ENCODE results near the gene ANKIB1.
"Not testable (repeated sequence)": the region's sequence is repeated elsewhere in the genome, so short reads cannot be mapped to it uniquely, and the experiment has no call there.

Gene ANKIB1

DNA sequence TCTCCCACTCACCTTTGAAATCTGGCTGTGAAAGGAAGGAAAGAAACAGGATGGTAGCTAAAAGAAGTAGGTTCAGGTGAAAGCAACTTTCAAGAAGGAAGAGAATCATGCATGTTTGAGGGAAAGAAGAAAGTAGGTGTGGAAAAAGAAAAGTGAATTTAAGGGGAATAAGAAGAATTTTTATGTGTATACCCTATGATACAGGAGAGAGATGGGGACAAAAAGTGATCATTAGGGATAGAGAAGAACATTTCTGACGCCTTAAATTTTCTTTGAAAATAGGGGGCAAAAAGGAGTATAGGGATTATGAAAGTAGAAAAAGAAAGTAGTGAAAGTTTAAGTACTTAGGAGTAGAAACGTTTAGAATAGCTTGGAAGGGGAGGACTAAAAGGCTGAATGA, 15.2 kb upstream of the ANKIB1 start:
- TF ChIP-seq POLR2AphosphoS5 (IDR thresholded peaks at IDR 0.05; ENCODE audit: borderline replicate concordance, low read depth, low read length) (no peak), FOXP2 (optimal IDR thresholded peaks at IDR 0.05; ENCODE audit: control extremely low read depth, extremely low read length, insufficient read depth) (no peak), EZH2 (IDR thresholded peaks at IDR 0.05) (no peak)
- DNase-seq (ENCODE audit: low read depth, low spot score), result no peak
- no peak overlapping the region for H3K27ac ChIP-seq
- no peak overlapping the region for H3K4me3 ChIP-seq
- H3K36me3 ChIP-seq (ENCODE audit: insufficient read depth, low read length), result peaks cover 72% of the 10 kb centered on the region
- H3K9ac ChIP-seq (ENCODE audit: insufficient read length), result no peak overlapping the region
- no peaks in the 10 kb centered on the region for H3K9me3 ChIP-seq (ENCODE audit: low read depth, low read length)

DNA sequence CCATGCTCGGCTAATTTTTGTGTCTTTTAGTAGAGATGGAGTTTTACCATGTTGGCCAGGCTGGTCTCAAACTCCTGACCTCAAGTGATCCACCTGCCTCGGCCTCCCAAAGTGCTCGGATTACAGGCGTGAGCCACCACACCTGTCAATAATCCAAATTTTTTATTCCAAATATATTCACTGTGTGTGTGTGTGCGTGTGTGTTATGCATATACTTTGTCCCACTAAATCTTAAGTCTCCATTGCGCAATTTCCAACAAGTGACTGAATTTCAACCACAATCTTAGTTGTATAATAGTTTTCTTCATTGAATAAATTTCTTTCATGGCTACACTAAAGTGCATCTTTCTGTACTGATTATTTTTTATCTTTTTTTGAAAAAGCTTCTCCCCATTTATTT, 2.8 kb upstream of the ANKIB1 start:
- Histone ChIP-seq H3K4me3 (no peak overlapping the region), H3K9ac (ENCODE audit: insufficient read length) (no peak overlapping the region), H3K36me3 (ENCODE audit: insufficient read depth, low read length) (peaks cover 40% of the 10 kb centered on the region), H3K9me3 (ENCODE audit: low read depth, low read length) (no peaks in the 10 kb centered on the region), H3K27ac (no peak overlapping the region)
- TF ChIP-seq EZH2 (IDR thresholded peaks at IDR 0.05) (no peak), FOXP2 (optimal IDR thresholded peaks at IDR 0.05; ENCODE audit: control extremely low read depth, extremely low read length, insufficient read depth) (no peak), POLR2AphosphoS5 (IDR thresholded peaks at IDR 0.05; ENCODE audit: borderline replicate concordance, low read depth, low read length) (no peak)
- no peak for DNase-seq (ENCODE audit: low read depth, low spot score)

DNA sequence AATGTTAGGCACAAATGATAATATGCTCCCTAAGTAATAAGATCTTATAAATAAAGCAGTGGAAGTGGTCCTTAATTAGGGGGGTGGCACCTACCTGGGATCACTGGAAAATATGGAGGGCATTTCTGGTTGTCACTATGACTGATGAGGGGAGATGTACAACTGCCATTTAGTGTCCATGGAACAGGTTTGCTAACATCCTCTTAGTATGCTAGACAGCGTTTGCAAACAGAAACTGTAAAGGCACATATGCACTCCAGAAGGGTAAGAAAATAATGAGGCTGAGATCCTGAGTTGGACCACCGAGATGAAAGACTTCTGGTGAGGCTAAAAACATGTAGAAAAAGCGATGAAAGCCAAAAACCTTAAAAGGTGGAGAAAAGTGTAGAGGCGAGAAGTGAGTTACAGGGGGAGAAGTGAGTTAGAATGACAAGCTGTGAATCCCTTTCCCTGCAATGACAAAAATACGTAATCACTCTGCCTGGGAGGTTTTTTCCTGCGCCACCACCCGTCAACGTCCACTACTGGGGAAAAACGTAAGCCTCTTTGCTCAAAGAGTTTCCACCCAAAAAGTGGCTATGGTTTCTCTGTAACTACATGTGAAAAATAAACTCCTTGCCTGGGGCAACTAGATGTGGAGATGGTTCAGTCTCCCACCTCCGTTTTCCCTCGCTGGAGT, 827 bp upstream of the ANKIB1 start:
- peak overlapping the region; percentile 90 for H3K9ac ChIP-seq (ENCODE audit: insufficient read length)
- H3K4me3 ChIP-seq, result peak overlapping the region; percentile 86
- H3K27ac ChIP-seq, result peak overlapping the region; percentile 72; the same call in 1 of the 2 replicates
- H3K36me3 ChIP-seq (ENCODE audit: insufficient read depth, low read length), result peaks cover 22% of the 10 kb centered on the region
- TF ChIP-seq EZH2 (IDR thresholded peaks at IDR 0.05), result no peak
- no peak for TF ChIP-seq POLR2AphosphoS5 (IDR thresholded peaks at IDR 0.05; ENCODE audit: borderline replicate concordance, low read depth, low read length)
- TF ChIP-seq FOXP2 (optimal IDR thresholded peaks at IDR 0.05; ENCODE audit: control extremely low read depth, extremely low read length, insufficient read depth), result no peak
- DNase-seq (ENCODE audit: low read depth, low spot score), result no peak
- H3K9me3 ChIP-seq (ENCODE audit: low read depth, low read length), result no peaks in the 10 kb centered on the region

DNA sequence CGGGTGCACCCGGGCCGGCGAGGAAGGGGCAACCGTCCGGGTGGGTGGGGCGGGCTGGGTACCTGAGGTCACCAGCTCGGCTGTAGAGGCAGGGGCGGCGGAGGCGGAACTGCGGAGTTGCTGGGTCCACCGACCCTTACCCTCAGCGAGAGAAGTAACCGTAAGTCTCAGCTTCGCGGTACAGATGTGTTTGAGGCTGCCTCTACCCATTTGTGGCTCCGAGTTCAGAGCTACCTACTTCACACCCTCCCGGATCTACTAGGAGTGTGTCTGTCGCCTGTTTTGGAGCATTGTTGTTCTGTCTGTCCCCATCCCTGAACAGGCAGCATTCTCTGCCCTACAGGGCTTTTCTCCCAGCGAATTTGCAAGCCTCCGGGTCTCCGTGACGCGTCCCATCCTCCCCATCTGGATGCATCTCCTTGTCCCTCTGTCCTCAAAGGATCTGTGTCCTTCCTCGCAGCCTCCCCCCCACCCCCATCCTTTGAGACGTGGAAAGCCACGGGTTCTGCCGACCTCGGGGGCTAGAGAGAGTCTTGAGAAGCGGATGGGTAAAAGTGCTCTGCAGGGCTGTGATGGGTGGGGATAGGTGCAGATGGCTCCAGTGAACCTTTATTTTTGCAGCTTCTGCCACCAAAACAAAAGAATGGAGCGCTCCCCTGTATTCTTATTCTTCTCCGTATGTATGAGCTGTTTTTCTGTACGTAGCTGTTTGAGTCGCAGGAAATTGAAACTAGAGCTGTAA, 757 bp downstream of the ANKIB1 start:
- Histone ChIP-seq H3K9ac (ENCODE audit: insufficient read length) (peak overlapping the region; percentile 90), H3K4me3 (peak overlapping the region; percentile 86), H3K9me3 (ENCODE audit: low read depth, low read length) (no peaks in the 10 kb centered on the region), H3K36me3 (ENCODE audit: insufficient read depth, low read length) (peaks cover 9% of the 10 kb centered on the region), H3K27ac (no peak overlapping the region)
- DNase-seq (ENCODE audit: low read depth, low spot score), result no peak
- TF ChIP-seq POLR2AphosphoS5 (IDR thresholded peaks at IDR 0.05; ENCODE audit: borderline replicate concordance, low read depth, low read length), result no peak
- TF ChIP-seq EZH2 (IDR thresholded peaks at IDR 0.05), result no peak
- no peak for TF ChIP-seq FOXP2 (optimal IDR thresholded peaks at IDR 0.05; ENCODE audit: control extremely low read depth, extremely low read length, insufficient read depth)

DNA sequence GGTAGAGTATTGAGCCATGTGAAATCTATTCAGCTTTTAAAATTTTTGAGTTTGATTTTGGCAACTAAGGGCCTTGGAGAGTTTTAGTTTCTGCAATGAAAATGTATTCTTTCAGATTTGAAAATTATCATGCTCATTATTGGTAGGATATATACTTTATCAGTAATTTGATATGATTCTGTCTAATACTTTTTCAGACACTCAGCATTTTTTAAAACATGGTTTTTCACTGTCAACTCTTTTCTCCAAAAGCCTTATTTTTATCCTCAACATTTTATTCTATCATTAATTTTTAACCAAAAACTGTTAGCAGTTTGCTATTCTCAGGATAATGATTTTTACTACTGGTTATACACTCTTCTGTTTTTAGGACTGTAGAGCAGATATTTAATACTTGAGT, 4.8 kb downstream of the ANKIB1 start:
- Histone ChIP-seq H3K4me3 (no peak overlapping the region), H3K27ac (0 out of 2 replicates have a peak overlapping the region, but pooled peaks have one; percentile 45), H3K36me3 (ENCODE audit: insufficient read depth, low read length) (peaks cover 20% of the 10 kb centered on the region), H3K9ac (ENCODE audit: insufficient read length) (no peak overlapping the region), H3K9me3 (ENCODE audit: low read depth, low read length) (no peaks in the 10 kb centered on the region; the same call in 1 of the 2 replicates)
- no peak for DNase-seq (ENCODE audit: low read depth, low spot score)
- no peak for TF ChIP-seq POLR2AphosphoS5 (IDR thresholded peaks at IDR 0.05; ENCODE audit: borderline replicate concordance, low read depth, low read length)

DNA sequence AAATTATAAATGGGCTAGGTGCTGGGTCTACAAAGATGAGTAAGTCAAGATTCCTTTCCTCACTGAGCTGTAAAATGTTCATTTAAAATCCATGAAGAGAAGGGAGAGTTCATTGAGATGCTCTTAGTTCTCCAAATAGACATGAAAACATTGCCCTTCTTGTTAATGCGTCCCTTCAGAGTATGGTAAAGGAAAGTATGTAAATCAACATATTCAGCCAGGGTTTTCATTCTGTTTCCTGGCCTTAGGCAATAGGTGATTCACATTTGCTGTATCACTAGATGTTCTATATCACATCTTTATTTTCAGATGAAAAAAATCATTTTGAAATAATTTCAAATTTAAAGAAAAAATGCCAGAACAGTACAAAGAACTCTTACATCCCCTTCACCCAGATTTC, 5.4 kb downstream of the ANKIB1 start:
- no peak overlapping the region for H3K9ac ChIP-seq (ENCODE audit: insufficient read length)
- TF ChIP-seq POLR2AphosphoS5 (IDR thresholded peaks at IDR 0.05; ENCODE audit: borderline replicate concordance, low read depth, low read length) (no peak), EZH2 (IDR thresholded peaks at IDR 0.05) (no peak), FOXP2 (optimal IDR thresholded peaks at IDR 0.05; ENCODE audit: control extremely low read depth, extremely low read length, insufficient read depth) (no peak)
- H3K36me3 ChIP-seq (ENCODE audit: insufficient read depth, low read length), result peaks cover 20% of the 10 kb centered on the region
- H3K27ac ChIP-seq, result no peak overlapping the region
- no peaks in the 10 kb centered on the region; the same call in 1 of the 2 replicates for H3K9me3 ChIP-seq (ENCODE audit: low read depth, low read length)
- no peak overlapping the region for H3K4me3 ChIP-seq
- DNase-seq (ENCODE audit: low read depth, low spot score), result no peak

DNA sequence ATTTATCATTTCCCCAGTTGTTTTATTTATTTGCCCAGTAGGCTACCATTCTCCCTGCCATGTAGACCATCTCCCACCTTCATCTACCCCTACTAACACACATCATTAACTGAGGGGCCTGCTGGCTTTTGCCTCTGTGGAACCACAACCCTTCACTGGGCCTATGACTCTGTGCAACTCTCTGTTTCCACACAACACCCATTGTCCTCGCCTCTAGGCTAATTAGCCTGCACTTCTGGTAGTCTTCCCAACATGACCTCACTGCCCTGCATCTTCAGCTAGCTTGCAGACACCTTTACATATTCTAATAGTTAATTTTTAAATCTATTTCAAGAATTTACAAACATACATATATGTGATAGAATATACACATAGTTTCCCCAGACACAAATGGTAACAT, 7.5 kb downstream of the ANKIB1 start:
- TF ChIP-seq POLR2AphosphoS5 (IDR thresholded peaks at IDR 0.05; ENCODE audit: borderline replicate concordance, low read depth, low read length), result no peak
- TF ChIP-seq FOXP2 (optimal IDR thresholded peaks at IDR 0.05; ENCODE audit: control extremely low read depth, extremely low read length, insufficient read depth), result no peak
- TF ChIP-seq EZH2 (IDR thresholded peaks at IDR 0.05), result no peak

DNA sequence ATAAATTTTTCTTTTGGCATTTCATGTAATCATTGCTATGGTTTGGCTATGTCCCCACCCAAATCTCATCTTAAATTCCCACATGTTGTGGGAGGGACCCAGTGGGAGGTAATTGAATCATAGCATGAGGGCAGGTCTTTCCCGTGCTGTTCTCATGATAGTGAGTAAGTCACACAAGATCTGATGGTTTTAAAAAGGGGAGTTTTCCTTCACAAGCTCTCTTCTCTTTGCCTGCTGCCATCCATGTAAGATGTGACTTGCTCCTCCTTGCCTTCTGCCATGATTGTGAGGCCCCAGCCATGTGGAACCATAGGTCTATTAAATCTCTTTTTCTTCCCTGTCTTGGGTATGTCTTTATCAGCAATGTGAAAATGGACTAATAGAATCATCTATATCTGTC, 9.0 kb downstream of the ANKIB1 start:
- not testable (repeated sequence) for H3K9ac ChIP-seq (ENCODE audit: insufficient read length); DNase-seq (ENCODE audit: low read depth, low spot score); H3K4me3 ChIP-seq; H3K27ac ChIP-seq; H3K9me3 ChIP-seq (ENCODE audit: low read depth, low read length)
- peaks cover 20% of the 10 kb centered on the region for H3K36me3 ChIP-seq (ENCODE audit: insufficient read depth, low read length)

More for the DNA sequence above, 7.5 kb downstream of the ANKIB1 start:
- H3K9ac ChIP-seq (ENCODE audit: insufficient read length), result no peak overlapping the region
- H3K9me3 ChIP-seq (ENCODE audit: low read depth, low read length), result no peaks in the 10 kb centered on the region; the same call in 1 of the 2 replicates
- H3K36me3 ChIP-seq (ENCODE audit: insufficient read depth, low read length), result peaks cover 20% of the 10 kb centered on the region
- no peak overlapping the region for H3K27ac ChIP-seq
- DNase-seq (ENCODE audit: low read depth, low spot score), result no peak
- no peak overlapping the region for H3K4me3 ChIP-seq

Data from SK-N-MC (cell line).